Hepatocyte (in vitro differentiated cells): ENCODE data around the gene CHSY1.

Experiments
- EZH2 ChIP-seq: fragments of 200-600 bp; sonication (generic); IDR thresholded peaks from 2 replicates; pipeline ENCODE4 v1.6.1; 2016; ENCODE audit warnings: antibody characterized with exemption, mild to moderate bottlenecking, borderline replicate concordance
- TF ChIP-seq, protein P1 (sequence below): fragments of 200-600 bp; sonication (generic); IDR thresholded peaks from 2 replicates; pipeline ENCODE4 v1.5.1; 2016; ENCODE audit warnings: antibody characterized with exemption, mild to moderate bottlenecking; ENCODE audit not compliant: poor library complexity

DNA sequence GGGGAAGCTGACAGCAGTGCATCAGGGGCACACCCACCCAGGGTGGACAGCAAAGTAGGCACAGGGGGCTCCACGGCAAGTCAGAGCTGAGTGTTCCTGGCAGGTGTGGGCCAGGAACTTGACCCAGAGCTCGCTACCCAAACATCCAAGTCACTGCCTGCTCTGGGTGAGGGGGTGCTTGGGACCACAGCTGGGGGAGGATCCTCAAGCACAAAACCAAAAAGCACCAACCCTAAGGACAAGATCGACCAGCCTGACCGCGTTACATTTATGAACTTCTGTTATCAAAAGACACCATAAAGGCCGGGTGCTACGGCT is 101.2 kb downstream of the CHSY1 start:
- TF ChIP-seq, protein P1, sequence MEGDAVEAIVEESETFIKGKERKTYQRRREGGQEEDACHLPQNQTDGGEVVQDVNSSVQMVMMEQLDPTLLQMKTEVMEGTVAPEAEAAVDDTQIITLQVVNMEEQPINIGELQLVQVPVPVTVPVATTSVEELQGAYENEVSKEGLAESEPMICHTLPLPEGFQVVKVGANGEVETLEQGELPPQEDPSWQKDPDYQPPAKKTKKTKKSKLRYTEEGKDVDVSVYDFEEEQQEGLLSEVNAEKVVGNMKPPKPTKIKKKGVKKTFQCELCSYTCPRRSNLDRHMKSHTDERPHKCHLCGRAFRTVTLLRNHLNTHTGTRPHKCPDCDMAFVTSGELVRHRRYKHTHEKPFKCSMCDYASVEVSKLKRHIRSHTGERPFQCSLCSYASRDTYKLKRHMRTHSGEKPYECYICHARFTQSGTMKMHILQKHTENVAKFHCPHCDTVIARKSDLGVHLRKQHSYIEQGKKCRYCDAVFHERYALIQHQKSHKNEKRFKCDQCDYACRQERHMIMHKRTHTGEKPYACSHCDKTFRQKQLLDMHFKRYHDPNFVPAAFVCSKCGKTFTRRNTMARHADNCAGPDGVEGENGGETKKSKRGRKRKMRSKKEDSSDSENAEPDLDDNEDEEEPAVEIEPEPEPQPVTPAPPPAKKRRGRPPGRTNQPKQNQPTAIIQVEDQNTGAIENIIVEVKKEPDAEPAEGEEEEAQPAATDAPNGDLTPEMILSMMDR = no peak
- TF ChIP-seq EZH2 = no peak
